Adipose tissue (tissue), 3 donors: ENCODE data around the gene PPARGC1A. TPM values are rescaled to one million over a fixed set of nuclear protein-coding genes. Genes with fewer than 3 reads are reported as not detected.

ENCODE experiments used
- H3K27ac ChIP-seq: one replicate; pipeline ENCODE4 v1.5.1; 2013; ENCODE audit warnings: low read depth, low read length
- WGBS, 3 donors: extraction: QIAGEN DNeasy Blood & Tissue Kit; methylation state at CpG; one replicate each; pipeline ENCODE4 v1.1.7; 2013; 5-methylcytosine and 5-hydroxymethylcytosine counted together
- polyA plus RNA-seq, 3 donors: library from polyadenylated mRNA; stranded (reverse); fragments of 200-250 nt; gene quantifications; one replicate each; pipeline ENCODE4 v1.2.3, GENCODE V29; 2013
- donor health status: healthy with polysubstance abuse.
- donor health status: Bipolar disorder and iron deficiency.
- donor health status: healthy.

The PPARGC1A gene
- polyA plus RNA-seq, 3 donors, result 1.0 to 2.5 (median 1.2) TPM

DNA sequence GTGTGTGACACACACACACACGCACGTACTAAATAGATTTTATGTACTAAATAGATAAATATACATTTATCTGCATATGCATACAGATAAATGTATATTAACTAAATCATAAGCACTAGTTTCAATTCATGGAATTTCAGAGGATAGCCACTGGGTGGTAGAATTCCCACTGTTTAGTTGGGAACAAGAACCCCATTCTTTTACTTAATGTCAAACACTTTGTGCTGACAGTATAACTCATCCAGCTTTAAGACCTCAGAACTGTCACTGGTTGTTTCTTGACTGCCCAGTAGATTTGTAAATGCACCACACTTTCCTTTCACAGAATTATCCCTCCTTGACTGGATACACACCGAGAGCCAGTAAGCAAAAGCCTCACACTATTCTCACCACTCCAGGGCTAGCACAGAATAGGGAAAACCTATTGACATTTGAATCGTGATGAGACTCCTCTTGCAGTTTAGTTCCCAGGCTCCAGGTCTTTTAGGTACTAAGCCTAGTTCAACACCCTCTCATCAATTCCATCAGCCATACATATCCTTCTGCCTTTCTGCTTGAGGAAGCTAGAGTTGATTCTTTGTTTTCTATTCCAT lies 32.4 kb downstream of the PPARGC1A start:
- H3K27ac ChIP-seq, result no peak overlapping the region
- 56 to 86% (median 74%) methylated on average over 4 of the region's 4 CpGs for WGBS, 3 donors

DNA sequence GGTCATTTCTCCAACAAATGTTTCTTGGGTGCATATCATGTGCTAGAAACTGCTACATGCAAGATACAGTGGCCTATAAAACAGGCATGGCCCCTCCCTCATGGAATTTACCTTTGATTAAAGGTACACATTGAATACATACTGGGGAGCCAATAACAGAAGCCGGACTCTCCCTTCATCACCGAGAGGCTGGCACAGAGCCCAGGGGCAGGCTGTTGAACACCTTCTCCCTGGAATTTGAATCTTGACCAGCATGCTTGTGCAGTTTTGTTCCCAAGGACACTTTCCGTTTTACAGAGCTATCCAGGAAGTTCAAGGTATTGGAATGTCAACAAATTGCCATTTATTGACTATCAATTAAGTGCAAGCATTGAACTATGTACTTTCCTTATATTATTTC lies 33.2 kb downstream of the PPARGC1A start:
- H3K27ac ChIP-seq, result no peak overlapping the region
- 19 to 63% (median 46%) methylated on average over 3 of the region's 3 CpGs for WGBS, 3 donors

DNA sequence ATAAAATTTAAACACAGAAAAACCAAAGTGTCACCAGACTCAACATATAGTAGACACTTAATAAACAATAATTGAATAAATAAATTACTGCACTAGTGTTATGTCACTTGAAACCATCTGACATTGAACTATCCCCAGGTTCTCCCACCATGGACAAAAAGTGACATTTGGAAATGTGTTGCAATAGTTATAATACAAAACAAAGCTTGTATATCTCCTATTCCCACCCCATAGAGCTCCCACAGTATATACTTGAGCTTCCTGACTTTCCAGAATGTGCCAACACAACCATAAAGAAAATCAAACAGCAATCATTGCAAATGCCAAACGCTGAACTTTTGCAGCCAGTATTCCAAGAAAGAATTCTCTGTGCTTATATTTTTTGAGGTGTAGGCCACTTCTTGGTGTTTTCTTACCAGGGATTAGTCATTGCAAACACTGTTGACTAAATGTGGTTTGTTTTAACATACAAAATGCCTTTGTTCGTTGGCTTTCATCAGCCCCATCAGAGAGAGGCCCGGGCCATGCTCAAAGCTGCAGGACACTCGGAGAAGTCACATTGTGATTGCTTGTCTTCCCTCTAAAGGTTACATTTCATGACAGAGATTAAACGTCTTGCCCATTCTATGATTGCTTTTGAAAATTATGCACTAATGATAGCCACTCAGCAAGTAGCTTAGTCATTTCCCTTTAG lies 33.8 kb downstream of the PPARGC1A start:
- H3K27ac ChIP-seq, result no peak overlapping the region
- WGBS, 3 donors, result 46 to 86% (median 74%) methylated on average over 5 of the region's 5 CpGs

DNA sequence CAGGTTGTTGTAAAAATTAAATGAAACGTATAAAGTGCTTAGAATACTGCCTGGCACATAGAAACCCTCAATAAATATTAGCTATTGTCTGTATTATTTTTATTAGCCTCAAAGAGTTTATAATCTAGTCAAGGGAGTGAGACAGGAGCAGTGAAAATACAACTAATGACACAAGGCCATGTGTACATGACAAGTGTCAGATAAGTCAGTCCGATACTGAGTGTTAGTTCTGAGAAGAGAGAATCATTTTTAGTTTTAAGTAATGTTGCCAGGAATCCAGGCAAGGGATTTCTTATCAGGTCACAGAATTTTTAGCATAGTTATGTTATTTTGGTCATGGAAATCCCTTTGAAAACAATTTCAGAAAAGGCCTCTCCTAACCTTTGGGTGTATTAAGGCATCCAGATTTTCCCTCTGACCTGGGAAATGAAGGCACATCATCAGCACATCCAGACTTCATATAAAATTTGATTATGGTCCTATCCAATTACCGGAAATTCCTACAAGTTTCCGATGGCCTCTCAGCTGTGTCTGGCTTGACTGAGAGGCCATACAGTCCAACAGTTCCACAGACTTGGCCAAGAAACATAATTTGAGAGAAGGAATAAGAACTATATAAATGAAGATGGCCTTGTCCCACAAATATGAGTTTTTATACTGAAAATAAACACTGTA lies 35.7 kb downstream of the PPARGC1A start:
- WGBS, 3 donors, result 59 to 77% (median 77%) methylated on average over 4 of the region's 4 CpGs
- no peak overlapping the region for H3K27ac ChIP-seq

DNA sequence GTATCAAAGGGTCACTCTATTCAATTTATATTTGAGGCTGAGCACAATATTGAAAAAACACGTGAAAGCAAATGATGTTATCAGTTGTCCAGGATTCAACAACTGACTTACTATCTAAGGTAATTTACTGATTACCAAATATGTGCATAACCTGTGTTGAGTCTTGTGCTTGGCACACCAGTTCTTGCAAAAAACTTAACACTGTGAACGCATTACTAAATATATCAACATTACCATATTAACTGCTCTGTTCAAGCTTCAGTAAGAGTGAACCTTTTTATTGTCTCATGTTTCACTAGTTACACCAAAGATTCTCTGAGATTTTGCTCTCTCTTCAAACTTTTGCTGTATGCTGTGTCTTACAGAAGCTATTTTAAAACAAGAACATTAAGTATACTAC lies 38.4 kb downstream of the PPARGC1A start:
- WGBS, 3 donors, result 66 to 89% (median 87%) methylated on average over 2 of the region's 2 CpGs

DNA sequence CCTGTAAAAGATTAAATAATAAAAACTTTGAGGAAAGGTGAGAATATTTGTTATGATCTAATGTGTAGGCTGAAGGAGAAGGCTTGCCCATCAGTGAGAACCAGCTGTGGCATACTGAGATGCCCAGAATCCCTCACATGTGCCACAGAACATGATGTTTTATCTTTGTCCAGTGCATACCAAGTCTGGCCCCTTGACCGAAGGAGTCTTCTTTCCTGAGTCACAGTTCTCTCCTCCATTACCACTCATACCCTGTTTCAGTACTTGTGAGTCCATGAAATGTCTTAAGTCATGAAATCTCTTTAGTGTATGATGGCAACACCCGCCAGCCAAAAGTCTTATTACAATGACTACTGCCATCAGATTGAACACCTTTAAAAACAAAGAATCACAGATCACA lies 42.7 kb downstream of the PPARGC1A start:
- no peak overlapping the region for H3K27ac ChIP-seq
- 84 to 96% (median 91%) methylated on average over 2 of the region's 2 CpGs for WGBS, 3 donors

More for the DNA sequence above, 38.4 kb downstream of the PPARGC1A start:
- H3K27ac ChIP-seq, result no peak overlapping the region

DNA sequence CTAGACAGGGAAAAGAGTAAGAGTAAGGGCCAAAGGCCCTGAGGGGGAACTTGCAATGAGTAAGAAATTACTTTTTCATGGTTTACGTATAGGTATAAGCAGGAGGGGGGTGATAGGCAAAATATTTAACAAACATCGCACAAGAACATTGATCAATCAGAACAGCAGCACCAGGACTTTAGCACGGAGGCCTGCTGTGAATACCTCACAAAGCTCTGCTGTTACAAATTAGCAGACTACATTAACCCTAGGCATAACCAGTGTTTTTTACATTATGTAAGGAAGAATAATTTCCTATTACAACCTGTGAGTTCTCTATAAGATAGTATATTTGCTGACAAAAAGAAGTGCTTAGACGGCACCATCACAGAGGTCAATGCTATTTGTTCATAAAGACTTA lies 44.9 kb downstream of the PPARGC1A start:
- WGBS, 3 donors, result 46 to 91% (median 84%) methylated on average over 4 of the region's 4 CpGs
- H3K27ac ChIP-seq, result no peak overlapping the region

DNA sequence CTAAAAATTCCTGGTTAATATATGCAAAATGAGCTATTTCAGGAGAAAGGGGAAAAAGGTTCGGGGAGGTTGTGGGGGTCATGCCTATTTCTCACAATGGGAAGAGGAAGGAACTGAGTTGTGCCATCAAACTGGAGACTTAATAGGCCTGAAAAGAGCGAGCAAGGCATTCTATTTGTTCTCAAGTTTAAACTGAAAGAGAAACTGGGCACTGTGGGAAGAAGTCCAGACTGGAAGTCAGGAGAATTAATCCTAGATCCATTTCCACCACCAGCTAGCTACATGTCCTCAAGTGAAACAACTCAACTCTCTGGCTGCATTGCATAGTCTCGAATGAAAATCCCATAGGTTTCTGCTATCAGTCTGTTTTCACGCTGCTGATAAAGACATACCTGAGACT lies 50.6 kb downstream of the PPARGC1A start:
- WGBS, 3 donors, result 66 to 71% (median 71%) methylated on average over 4 of the region's 4 CpGs
- H3K27ac ChIP-seq, result no peak overlapping the region

DNA sequence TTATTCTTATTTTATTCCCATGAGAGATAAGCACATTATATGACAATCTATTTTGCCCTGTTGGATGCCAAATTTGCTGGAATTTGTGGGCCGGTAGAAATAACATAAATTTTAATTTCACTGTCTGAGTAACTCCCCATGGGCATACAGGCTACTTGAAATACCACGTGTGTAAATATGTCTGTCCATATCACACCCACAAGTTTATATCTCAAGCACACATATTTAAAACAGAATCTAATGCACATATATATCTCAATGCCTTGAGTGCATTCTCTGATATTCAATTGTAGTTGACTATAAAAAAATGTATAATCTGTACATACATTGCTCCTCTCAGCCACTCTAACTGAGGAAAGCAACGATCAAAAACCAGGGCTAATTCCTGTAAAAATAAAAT lies 51.2 kb downstream of the PPARGC1A start:
- H3K27ac ChIP-seq, result no peak overlapping the region
- WGBS, 3 donors, result 64 to 70% (median 70%) methylated on average over 3 of the region's 3 CpGs

DNA sequence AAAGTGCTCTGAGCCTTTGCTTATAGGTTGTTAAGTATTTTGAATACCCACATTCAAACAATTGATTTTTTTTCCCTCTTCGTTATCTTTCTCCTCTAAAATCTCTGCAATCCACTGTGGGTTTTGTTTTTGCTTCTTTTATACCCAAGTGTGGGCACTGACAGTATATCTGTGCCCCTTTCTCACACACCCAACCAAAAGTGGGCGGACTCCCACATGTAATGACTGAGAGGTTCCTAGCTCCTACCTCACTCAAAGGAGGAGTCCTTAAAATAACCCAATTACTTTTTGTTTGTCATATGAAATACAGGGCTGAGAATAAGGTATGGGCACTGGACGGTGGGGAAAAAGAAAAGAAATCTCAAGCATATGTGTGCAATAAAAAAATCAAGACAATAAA lies 51.7 kb downstream of the PPARGC1A start:
- 79 to 89% (median 88%) methylated on average over 3 of the region's 3 CpGs for WGBS, 3 donors
- H3K27ac ChIP-seq, result no peak overlapping the region

DNA sequence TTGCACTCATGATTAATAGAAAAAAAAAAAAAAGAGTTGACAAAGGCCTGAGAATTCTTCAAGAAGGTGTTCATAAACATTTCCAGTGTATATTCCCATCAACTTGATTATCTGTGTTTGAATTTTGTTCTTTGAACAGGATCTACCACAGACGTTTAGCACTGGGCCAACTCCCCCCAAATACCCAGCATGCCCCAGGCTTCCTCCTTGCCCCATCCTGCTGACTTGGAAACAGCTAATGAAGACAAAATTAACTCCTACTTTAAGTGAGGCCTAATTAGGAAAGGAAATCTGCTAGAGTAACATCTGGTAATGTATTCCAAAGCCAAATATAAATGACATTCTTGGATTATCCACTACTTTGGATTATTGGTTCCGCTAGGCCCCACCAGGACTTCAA lies 52.5 kb downstream of the PPARGC1A start:
- 56 to 64% (median 59%) methylated on average over 2 of the region's 2 CpGs for WGBS, 3 donors

DNA sequence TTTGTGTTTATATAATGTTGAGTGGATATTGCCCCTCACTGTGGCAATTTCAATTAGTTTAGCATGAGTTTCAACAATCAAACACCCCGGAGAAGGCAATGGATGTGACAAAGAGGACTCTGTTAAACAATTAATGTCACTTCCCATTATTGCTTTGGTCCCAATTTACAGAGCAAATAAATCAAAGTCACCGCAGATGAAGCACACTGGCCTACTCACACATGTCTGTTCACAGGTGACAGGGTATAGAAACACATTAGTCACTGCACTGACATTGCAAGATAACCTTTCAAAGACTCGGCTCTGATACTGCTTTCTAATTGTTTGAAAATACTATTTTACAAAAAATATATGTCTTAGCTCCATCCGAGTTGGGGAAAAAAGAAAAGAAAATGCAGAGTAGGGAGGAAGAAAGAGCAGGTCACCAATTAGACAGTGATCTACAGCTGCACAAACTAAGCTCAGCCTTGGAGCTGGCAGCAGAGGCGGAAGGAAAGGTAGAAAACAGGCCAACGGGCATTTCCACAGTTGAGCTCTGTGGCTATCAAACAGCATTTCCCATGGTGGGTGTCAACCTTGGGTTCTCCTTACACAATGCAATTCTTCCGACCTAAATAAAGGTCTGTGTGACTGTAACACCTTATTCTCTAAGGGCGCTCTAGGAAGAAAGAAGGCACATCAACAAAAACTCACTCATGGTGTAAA lies 53.9 kb downstream of the PPARGC1A start:
- no peak overlapping the region for H3K27ac ChIP-seq
- WGBS, 3 donors, result 44 to 74% (median 67%) methylated on average over 8 of the region's 8 CpGs

More for the DNA sequence above, 52.5 kb downstream of the PPARGC1A start:
- H3K27ac ChIP-seq, result no peak overlapping the region

DNA sequence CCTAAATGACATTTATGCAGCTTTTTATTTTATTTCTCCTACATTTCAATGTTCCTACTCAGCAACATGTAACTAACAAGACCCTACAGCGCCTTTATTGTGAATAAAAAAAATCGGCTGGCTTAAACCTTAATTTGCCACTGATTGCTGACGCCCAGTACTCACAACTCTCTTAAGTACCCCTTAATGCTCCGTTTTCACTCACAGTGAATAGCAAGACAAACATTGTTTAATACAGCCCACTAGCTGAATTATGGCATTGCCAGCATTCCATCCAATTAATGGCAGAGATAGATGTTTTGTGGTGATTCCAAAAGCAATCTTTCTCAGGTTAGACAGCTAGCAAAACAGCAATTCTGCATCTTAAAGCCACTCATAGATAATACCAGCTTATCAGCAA lies 61.1 kb downstream of the PPARGC1A start:
- 64 to 84% (median 79%) methylated on average over 4 of the region's 4 CpGs for WGBS, 3 donors
- H3K27ac ChIP-seq, result no peak overlapping the region

DNA sequence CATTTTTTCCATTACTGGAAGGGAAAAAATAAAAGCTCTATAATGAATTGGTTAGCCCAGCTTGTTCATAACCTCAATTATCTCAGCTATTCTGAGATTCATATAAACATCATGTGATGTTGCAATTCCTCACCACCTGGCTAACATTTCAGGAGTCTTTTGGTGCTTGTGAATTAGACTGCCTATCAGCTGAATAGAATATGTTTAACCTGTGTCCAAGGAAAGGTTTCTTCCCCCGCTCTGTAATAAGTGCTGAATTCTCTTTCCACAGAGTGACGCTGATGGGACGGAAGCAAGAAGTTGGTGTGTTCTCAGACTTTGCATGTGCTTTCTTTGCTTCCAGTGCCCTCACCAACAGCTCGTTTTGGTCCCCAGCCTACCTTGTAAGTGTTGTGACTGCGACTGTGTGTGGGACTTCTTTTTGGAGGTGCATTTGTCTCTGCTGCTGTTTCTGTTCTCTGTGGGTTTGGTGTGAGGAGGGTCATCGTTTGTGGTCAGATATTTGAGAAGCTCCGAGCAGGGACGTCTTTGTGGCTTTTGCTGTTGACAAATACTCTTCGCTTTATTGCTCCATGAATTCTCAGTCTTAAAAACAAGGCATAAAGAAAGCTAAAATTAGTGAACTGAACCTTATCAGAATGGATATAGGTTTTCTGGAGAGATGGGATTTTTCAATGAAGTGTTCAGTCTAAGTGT lies 61.7 kb downstream of the PPARGC1A start:
- no peak overlapping the region for H3K27ac ChIP-seq
- 70 to 83% (median 82%) methylated on average over 9 of the region's 9 CpGs for WGBS, 3 donors

DNA sequence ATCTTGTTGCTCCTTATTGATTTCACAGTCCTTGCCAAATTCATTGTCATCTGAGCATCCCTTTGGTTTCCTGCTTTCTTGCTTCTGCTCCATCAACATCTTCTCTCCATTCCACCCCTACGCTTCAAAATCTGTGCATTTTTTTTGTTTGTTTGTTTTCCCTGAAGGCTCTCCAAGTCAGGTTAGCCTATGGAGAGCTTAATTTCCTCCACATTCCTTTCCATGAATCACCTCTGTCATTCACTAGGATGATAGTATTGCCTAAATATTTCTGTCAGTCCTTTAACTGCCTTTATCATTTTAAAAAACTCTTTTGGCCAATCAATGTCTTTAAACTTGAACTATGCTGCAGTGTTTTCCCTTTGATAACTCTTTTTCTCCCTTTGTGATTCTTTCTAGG lies 67.7 kb downstream of the PPARGC1A start:
- no peak overlapping the region for H3K27ac ChIP-seq
- 68 to 97% (median 86%) methylated on average over 1 of the region's 1 CpG for WGBS, 3 donors

DNA sequence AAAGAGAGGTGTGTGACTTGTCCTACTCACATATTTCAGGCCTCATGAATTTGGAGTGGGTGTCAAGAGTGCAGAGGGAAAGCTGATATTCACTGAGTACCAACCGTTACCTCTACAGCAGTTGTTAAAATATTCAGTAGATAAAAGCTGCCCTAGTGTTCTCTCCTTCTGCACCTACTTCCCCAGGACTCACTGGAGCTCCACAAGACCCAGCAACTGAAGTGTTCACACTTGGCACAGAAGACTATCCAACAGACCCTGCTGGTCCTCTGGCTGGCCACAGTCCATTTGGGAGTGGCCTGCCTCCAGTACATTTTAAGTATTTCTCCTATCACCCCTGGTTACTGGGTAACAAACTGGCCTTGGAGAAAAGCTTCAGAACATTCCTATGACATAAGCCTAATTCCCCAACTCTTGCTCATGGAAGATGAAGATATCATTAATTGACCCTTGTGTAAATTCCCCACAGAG lies 70.8 kb downstream of the PPARGC1A start:
- no peak overlapping the region for H3K27ac ChIP-seq
- WGBS, 3 donors, result 70 to 87% (median 81%) methylated on average over 1 of the region's 1 CpG

DNA sequence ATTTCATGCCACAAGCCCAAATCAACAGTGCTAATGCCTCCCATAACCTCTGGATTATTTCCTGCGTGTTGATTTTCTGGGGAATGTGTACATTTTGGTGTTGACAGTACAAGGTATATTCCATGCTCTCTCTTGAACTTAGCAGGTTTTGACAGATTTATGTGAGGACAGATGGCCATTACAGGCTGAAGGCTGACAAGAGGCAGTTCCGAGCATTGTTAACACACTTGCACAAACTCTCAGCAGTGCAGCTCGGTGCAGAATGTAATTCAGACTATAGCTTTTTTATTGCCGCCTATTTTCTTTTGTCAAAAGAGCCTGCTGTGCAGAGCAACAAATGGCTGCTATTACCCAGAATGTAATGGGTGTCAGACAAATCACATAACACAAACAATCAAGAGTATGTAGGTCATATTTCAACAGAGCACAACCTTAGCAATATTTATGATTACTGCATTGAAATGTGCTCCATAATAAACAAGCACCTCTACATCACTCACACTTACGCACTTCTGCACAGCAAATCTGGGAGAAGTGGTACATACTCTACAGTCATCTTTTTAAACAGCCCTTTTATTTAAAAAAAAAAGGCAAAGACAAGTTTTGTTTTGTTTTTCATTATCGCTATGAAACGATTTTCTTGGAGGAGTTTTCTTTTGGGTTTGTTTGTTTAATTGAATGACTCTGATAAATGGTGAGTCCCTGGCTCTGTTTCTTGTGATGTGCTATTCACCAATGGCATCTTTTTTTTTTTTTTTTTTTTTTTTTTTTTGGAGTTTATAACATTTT lies 71.6 kb downstream of the PPARGC1A start:
- H3K27ac ChIP-seq, result no peak overlapping the region
- WGBS, 3 donors, result 45 to 67% (median 62%) methylated on average over 7 of the region's 7 CpGs
